Muscle of back (tissue), 11 donors: ENCODE measurements around the gene ELFN2. TPM values are rescaled to one million over a fixed set of nuclear protein-coding genes. Genes with fewer than 3 reads are reported as not detected.
A peak's percentile ranks its signal among the peaks of the same experiment; 100 is the strongest.

ENCODE experiments used
- DNase-seq, 3 donors: peaks; one replicate each; pipeline versions ENCODE4 v3.0.0 to v3.0.0-alpha.2; 2013
- polyA plus RNA-seq, 10 donors: library from polyadenylated mRNA; unstranded; fragments of 120-200 nt; gene quantifications; one replicate each; pipeline ENCODE4 v1.2.1, GENCODE V29; 2013; ENCODE audit not compliant: insufficient read length in 10 of 10

The ELFN2 gene
- polyA plus RNA-seq, 10 donors, result 0.70 to 3.3 (median 1.3) TPM

DNA sequence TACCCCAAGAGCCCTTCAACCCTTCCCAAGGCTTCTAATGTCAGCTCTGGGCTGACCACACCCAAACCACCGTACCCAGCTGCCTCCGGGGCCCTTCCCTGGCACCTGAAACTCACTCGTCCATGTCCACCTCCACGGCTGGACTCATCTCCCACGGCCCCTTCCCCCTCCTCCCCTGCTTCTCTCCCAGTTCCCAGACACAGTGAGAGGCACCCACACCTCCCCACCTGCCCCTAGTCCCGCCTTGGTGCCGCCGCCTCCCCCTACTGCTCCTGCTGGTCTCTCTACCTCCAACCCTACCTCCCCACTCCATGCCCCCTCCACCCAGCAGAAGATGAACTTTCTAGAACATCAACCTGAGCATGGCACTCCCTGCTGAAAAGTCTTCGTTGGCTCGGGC lies 39.5 kb downstream of the ELFN2 start:
- DNase-seq, result no peak

DNA sequence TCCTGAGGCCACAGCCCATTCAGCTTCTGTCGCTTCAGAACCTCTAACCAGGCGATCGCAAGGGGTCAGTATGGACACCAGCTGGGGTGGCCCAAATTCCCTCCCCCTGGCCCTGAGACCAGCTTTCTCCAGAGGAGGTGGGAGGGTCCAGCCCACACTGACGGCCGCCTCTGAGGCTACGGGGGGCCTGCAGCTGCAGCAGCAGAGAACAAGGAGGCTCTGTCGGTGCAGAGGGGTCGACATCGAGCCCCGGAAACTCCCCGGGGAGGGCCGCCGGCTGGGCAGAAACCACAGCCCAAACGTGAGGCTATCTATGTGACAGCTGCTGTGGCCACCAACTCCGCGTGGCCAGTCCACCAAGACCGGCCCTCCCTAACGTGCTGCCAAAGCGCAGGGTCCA lies 40.8 kb downstream of the ELFN2 start:
- DNase-seq, result peak in 1 of 3 donors; percentile 56

DNA sequence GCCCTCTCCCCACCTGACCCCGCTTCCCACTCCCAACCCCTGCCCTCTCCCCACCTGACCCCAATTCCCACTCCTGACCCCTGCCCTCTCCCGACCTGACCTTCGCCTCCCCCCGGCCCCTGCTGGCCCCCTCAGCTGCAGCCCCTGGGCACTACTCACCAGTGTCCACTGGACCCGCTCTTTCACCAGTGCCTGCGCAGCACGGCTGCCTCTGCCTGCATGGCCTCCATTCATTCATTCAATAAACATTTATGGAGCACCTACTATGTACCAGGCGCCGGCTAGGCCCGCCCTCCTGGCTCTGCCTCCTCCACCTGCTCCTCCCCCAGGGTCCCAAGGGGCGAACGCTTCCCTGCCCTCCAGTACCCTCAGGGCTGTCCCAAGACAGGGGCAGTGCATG lies 42.6 kb downstream of the ELFN2 start:
- DNase-seq, result no peak

DNA sequence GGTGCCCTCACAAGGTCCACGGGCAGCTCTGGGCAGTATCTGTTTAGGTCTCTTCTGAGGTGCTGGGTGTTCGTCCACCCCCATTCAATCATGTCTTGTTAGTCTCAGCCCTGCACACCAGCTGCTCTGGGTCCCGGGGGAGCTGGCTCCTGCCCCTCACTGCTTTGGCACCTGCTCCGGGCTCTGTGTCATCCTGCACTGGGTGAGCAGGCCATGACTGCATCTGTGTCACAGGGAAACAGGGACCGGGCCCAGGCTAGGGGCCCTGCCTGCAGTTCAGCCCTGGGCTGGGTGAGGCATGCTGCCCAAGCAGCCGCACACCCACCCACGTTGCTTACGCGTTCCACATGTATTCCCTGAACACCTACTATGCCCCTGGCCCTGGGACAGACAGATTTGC lies 43.9 kb downstream of the ELFN2 start:
- no peak for DNase-seq

- DNase-seq, result no peak
Observed at GRCh38 chr22:37381489-37381888, 45.8 kb downstream of the ELFN2 start.

- no peak for DNase-seq
Observed at GRCh38 chr22:37379722-37380121, 47.6 kb downstream of the ELFN2 start.

GRCh38 chr22:37379085-37379484 lies 48.2 kb downstream of the ELFN2 start:
- no peak for DNase-seq

DNA sequence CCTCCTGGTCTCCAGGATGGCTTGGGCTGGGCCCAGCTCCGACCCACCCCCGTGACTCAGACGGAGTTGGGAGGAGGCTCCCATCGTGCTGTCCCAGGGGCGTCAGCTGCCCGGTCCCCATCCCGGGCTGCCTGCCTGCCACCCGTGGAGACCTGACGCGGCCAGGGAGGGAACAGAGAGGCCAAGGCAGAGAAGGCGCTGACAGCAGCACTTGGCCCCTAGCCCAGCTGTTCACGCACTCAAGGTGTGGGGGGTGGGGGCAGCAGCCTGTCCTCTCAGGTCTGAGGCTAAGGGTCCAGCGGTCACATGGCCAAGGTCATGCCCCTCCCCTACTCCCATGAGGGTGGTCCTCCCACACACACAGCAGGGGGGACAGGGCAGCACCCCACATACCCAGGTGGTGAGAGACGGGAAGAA lies 48.6 kb downstream of the ELFN2 start:
- no peak for DNase-seq

DNA sequence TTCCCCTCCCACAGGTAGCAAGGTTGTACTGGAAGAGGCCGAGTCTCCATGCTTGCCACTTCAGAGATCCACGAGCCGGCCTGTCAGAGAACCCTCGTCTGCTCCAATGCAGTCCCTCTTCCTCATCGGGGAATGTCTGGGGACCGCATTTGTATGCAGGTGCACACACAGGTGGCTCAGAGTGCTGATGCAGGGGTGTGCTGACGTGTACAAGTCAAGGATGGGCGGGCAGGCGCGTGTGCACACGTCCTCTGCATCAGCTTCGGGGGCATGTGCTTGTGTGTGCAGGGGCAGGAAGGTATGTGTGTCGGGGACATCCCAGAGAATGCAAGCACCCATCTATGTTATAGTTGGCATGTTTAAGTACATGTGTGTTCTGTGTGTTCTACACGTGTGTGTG lies 49.4 kb downstream of the ELFN2 start:
- DNase-seq, result no peak

GRCh38 chr22:37377138-37377537 lies 50.1 kb downstream of the ELFN2 start:
- peak in 1 of 3 donors; percentile 62 for DNase-seq

- DNase-seq, result peak in 1 of 3 donors; percentile 55
Observed at GRCh38 chr22:37376643-37377042, 50.6 kb downstream of the ELFN2 start.

DNA sequence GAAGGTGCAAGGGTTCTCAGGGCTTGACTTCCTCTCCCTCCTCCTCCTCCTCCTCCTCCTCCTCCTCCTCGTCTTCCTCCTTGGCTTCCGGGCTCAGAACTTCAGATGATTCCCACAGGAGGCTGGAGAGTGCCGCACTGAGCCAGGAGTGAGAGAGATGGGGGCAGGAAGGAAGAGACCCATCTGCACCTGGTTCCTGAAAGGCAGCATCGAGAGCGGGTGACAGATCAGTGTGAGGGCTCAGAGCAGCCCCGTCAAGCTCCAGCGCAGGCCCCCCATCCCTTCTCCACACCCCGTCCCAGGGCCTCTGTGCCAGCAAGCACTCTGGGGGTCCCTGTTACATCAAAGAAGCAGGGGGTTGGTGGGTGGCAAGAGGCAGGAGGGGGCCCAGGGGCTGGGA lies 51.5 kb downstream of the ELFN2 start:
- DNase-seq, result no peak

DNA sequence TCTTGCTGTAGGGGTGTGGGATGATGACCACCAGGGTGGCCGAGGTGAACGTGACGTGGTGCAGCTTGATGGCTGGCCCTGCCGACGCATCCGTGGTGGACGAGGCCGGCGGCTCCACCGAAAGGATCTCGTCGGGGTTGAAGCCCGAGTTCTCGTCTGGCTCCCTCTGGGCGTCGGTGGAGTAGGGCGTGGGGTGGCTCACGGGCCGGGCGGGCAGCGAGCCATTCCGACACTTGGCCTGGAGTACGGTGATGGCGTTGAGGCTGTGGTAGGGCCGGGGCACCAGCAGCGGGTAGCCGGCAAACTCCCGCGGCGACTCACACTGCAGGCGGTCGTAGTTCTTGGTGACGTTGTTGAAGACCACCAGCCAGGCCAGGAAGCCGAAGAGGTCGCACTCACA lies 52.7 kb downstream of the ELFN2 start:
- DNase-seq, result no peak

GRCh38 chr22:37373451-37373850 lies 53.8 kb downstream of the ELFN2 start:
- no peak for DNase-seq

GRCh38 chr22:37371911-37372310 lies 55.4 kb downstream of the ELFN2 start:
- DNase-seq, result no peak

DNA sequence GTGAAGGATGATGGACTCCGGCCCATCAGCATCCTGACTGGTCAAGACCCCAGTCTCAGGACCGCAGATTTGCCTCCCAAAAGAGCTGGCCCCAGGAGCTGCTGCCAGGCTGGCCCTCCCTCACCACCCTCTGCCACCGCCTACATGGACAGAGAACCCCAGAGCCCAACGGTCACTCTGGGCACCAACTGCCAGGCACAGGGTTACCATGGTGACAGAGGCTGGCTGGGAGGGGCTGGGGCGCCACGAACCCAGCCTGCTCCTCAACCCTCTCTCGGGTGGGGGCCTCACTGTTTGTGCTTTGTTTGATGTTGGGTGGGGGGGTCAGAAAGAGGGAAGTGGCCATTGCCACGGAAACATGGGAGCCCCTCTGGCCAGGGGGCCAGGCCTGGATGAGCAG lies 55.8 kb downstream of the ELFN2 start:
- DNase-seq, result no peak

GRCh38 chr22:37370306-37370979 lies 56.8 kb downstream of the ELFN2 start:
- DNase-seq, result no peak

DNA sequence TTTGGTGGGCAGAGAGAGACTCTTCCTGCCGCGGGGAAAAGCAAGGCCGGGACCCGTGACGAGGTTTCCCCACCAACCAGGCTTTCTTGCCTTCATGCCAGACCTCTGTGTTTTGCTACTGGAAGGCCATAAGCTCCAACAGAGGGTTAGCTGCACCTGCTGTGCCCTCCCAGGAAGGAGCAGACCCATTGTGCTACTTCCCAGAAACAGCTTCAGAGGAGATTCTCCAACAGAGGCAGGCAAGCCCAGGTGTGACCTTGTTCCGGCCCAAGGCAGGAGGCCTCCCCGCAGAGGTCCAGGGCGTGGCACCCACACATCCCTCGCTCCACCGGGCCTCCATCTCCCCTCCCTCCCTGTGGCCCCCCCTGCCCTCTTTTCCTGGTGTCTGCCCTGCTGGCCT lies 57.8 kb downstream of the ELFN2 start:
- DNase-seq, result no peak

- DNase-seq, result no peak
Observed at GRCh38 chr22:37368058-37368457, 59.2 kb downstream of the ELFN2 start.

DNA sequence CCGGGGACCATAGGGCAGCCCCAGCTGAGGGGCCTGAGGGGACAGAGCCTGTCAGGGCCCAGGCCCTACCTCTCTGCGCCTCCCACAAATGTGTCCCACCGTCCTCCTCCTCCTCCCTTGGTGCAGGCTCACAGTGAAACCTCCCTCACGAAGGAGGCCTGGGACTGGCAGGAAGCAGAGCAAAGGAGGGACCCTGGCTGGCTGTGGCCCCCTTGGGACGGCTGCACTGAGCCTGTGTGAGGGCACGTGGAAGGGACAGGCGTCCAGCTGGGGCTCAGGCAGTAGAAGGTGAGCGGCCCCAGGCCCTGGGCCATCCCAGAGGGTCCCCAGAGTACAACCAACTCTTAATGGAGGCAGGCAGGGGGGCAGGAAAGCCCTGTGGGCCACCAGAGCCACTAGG lies 60.7 kb downstream of the ELFN2 start:
- DNase-seq, result no peak

DNA sequence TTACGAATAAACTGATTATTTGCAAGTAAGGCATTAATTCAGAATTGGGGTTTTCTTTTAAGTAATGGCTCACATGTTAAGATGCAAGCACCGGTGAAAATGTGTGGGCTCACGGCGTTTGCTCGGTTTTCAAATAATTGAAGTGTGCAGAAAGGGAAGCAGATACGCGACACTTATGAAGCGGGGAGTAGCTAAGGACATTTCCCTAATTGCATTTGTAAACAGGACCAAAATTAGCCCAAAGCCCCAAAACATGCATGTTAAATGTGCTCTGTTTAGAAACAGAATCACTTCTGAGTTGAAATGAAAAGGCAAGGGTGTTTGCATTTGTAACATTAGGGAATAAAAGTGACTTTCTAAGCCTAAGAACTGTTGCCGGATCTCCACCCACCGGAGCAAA lies 61.3 kb downstream of the ELFN2 start:
- DNase-seq, result no peak

GRCh38 chr22:37363261-37363992 lies 63.9 kb downstream of the ELFN2 start:
- peak in 1 of 3 donors; percentile 63 for DNase-seq

DNA sequence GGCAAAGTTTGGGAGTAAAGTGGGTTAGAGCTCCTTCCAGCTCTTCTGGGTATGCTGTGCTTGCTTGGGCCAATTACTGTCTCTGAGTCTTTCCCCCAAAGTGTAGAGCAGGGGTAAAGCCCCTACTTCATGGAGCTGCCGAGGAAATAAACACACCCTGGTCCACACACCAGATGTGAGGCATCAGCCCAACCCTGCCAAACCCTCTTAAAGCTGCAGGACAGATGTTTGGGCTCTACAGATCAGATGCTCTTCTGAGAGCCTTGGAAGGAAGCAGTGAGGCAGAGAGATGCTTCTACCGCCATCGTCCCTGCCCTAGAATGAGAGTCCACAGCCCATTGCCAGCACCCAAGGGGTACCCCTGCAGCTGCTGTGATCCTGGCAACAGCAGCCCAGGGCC lies 64.7 kb downstream of the ELFN2 start:
- peak; percentile 18 to 73 (median 39) for DNase-seq

DNA sequence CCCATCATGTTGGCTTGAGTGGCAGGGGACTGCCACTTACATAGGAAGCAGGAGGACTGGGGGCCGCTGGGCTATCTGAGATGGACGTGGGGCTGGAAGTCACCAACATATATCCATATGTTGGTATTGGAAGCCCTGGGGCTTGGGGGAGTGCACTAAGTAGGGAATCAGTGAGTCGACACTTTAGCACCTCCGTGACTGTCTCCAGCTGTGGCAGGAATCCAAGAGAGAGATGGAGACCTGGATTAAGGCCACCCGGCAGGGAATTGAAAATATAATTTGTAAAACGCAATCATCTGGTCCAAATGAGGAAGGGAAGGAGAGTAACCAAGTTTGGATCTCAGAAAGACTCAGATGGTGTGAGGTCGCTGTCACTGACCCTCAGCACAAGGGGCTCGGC lies 68.4 kb downstream of the ELFN2 start:
- DNase-seq, result peak in 1 of 3 donors; percentile 28
